OCI-LY1 (cell line): Measurements from ENCODE around the gene TMEM53.

Source experiments
- EZH2 ChIP-seq: fragments of 200-600 bp; sonication (generic), shearing (Covaris generic); IDR thresholded peaks from 2 replicates; pipeline ENCODE4 v1.8.0; 2017; ENCODE audit warnings: borderline replicate concordance, mixed run types, mild to moderate bottlenecking, antibody characterized with exemption, low read length, moderate library complexity, mixed read lengths
- TF ChIP-seq, protein P1 (sequence below): fragments of 200-600 bp; sonication (generic), shearing (Covaris generic); IDR thresholded peaks from 2 replicates; pipeline ENCODE4 v1.5.1; 2017; ENCODE audit warnings: mild to moderate bottlenecking, antibody characterized with exemption, low read length, moderate library complexity, mixed read lengths

DNA sequence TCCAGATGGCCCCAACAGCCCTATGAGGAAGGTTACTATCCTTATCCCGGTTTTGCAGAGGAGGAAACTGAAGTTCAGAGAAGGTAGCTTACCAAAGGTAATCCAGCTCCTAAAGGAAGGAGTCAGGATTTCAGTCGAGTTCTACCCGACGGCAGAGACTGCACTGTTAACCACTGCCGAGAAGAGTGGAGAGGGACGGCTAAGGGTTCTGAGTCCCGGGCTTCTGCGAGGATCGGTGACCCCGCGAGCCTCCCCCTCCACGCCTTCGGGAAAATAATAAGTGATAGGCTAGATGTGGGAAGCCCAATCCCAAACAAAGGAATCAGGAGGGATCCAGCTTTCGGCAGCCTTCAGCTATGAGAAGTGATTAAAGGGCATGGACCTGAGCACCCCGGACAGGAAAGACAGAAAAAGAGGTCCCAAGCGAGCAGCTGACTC is 587 bp downstream of the TMEM53 start:
- TF ChIP-seq, protein P1, sequence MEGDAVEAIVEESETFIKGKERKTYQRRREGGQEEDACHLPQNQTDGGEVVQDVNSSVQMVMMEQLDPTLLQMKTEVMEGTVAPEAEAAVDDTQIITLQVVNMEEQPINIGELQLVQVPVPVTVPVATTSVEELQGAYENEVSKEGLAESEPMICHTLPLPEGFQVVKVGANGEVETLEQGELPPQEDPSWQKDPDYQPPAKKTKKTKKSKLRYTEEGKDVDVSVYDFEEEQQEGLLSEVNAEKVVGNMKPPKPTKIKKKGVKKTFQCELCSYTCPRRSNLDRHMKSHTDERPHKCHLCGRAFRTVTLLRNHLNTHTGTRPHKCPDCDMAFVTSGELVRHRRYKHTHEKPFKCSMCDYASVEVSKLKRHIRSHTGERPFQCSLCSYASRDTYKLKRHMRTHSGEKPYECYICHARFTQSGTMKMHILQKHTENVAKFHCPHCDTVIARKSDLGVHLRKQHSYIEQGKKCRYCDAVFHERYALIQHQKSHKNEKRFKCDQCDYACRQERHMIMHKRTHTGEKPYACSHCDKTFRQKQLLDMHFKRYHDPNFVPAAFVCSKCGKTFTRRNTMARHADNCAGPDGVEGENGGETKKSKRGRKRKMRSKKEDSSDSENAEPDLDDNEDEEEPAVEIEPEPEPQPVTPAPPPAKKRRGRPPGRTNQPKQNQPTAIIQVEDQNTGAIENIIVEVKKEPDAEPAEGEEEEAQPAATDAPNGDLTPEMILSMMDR, result no peak
- TF ChIP-seq EZH2, result no peak
